Activated T-helper 1 cell treated with anti-CD3 and anti-CD28 coated beads, Interleukin-12 subunit alpha, Interleukin-12 subunit beta, Interleukin-2, Interleukin-4 antibody, amounts not matched to agents 30 ng/mL and 10 ng/mL and 1 ng/mL, durations not matched to agents 14 hours and 24 hours and 36 hours (primary cell): ENCODE data around the gene ANKRD17. TPM values are rescaled to one million over a fixed set of nuclear protein-coding genes. Genes with fewer than 3 reads are reported as not detected.

ENCODE experiments used
- DNase-seq: peaks from one replicate; pipeline ENCODE4 v3.0.0; 2021; ENCODE audit warnings: low spot score
- H3K27ac Mint-ChIP-seq: one replicate; pipeline ENCODE4 v1.8.0; 2021; ENCODE audit warnings: mild to moderate bottlenecking, mixed read lengths
- H3K27me3 Mint-ChIP-seq: one replicate; pipeline ENCODE4 v1.8.0; 2022; ENCODE audit warnings: mild to moderate bottlenecking, moderate library complexity, mixed read lengths; ENCODE audit not compliant: insufficient read depth
- H3K36me3 Mint-ChIP-seq: one replicate; pipeline ENCODE4 v1.8.0; 2021; ENCODE audit warnings: low read depth, mixed read lengths
- H3K4me1 Mint-ChIP-seq: one replicate; pipeline ENCODE4 v1.8.0; 2021; ENCODE audit warnings: low read depth, mixed read lengths
- H3K4me3 Mint-ChIP-seq: one replicate; pipeline ENCODE4 v1.8.0; 2021; ENCODE audit warnings: mild to moderate bottlenecking, moderate library complexity, mixed read lengths
- H3K9me3 Mint-ChIP-seq: one replicate; pipeline ENCODE4 v1.8.0; 2021; ENCODE audit warnings: mixed read lengths
- intact Hi-C: fragments of 100-400 bp; cut with micrococcal nuclease; formaldehyde crosslinking; loops from one replicate; pipeline ENCODE4 v1.15.1; 2024
- total RNA-seq: library from RNA; stranded (reverse); gene quantifications from 2 replicates; pipeline ENCODE4 v1.2.3, GENCODE V29; 2022

ANKRD17 gene
- total RNA-seq, 1 donor from 2014 or later = 68.6 TPM

DNA sequence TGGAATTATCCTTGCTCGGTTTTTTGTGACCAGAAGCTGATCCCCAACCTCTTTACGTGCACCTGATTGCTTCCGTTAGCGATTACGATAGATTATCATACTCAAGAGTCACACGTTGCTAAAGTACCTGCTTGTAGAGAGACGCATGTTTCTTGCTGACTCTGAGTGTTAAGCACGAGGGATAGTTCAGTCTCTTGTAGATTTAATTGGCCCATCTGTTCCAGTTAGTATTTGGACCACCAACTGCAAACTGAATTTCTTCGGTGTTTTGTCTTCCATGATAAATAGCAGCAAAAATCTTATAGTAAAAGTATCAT is 188.6 kb downstream of the ANKRD17 start:
- peak overlapping the region; percentile 99 for H3K27ac Mint-ChIP-seq
- intact Hi-C loops = loop anchor here (1.0 kb wide), 1 partner anchor 16 kb away; no protein-coding TSS in a partner anchor
- H3K4me3 Mint-ChIP-seq = peak overlapping the region; percentile 92
- H3K9me3 Mint-ChIP-seq = no peaks in the 10 kb centered on the region
- peaks cover 52% of the 10 kb centered on the region for H3K4me1 Mint-ChIP-seq
- no peak for DNase-seq
- H3K36me3 Mint-ChIP-seq = peaks cover 21% of the 10 kb centered on the region
- no peaks in the 10 kb centered on the region for H3K27me3 Mint-ChIP-seq

DNA sequence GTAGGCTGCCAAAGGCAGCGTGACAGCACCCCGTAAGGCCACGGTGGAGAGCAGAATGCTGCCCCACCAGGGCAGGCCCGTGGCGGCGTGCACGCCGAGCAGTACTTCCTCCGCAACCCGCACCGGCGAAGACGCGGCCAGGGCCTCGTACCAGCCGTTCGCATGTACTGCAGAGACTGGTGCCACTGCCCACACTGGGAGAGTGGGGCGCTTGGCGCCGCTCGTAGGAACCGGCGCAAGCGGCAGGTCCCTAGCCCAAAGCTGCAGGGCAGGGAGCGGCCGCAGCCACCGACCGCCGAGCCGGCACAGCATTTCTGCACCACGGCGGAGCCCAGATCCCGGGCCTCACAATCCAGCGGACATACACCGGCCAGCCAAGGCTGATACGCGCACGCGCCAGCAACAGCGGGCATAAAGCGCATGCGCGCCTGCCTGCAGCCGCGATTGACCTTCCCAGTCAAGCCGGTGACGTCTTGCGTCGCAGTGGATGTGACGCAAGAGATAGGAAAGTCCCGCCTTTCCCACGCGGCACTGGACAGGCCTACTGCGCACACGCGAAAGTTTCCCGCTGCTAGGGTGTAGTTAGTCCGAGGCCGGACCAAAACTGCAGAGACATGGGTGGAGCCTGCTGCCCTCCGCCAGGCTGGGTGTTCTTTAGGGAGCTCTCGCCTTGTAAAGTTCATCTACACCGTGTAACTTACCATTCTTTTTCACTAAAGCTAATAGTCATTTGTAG is 189.1 kb downstream of the ANKRD17 start, which contains the start of gene COX18:
Gene COX18 (minus strand): TSS at position 379 of the 736 bp plus-strand sequence. CDS start 67 bp downstream, at position 312.
- peak within 1 kb of the TSS; percentile 92 for H3K4me3 Mint-ChIP-seq
- H3K36me3 Mint-ChIP-seq = peaks cover 22% of the 10 kb centered on the region
- peak; percentile 96 for DNase-seq
- H3K27ac Mint-ChIP-seq = peak within 1 kb of the TSS; percentile 99
- H3K4me1 Mint-ChIP-seq = peaks cover 52% of the 10 kb centered on the region
- H3K27me3 Mint-ChIP-seq = no peaks in the 10 kb centered on the region
- intact Hi-C loops = loop anchor here (1.0 to 10.0 kb wide), 5 partner anchors 17 to 1085 kb away; partner anchors contain the start of gene MTHFD2L
- H3K9me3 Mint-ChIP-seq = no peaks in the 10 kb centered on the region

DNA sequence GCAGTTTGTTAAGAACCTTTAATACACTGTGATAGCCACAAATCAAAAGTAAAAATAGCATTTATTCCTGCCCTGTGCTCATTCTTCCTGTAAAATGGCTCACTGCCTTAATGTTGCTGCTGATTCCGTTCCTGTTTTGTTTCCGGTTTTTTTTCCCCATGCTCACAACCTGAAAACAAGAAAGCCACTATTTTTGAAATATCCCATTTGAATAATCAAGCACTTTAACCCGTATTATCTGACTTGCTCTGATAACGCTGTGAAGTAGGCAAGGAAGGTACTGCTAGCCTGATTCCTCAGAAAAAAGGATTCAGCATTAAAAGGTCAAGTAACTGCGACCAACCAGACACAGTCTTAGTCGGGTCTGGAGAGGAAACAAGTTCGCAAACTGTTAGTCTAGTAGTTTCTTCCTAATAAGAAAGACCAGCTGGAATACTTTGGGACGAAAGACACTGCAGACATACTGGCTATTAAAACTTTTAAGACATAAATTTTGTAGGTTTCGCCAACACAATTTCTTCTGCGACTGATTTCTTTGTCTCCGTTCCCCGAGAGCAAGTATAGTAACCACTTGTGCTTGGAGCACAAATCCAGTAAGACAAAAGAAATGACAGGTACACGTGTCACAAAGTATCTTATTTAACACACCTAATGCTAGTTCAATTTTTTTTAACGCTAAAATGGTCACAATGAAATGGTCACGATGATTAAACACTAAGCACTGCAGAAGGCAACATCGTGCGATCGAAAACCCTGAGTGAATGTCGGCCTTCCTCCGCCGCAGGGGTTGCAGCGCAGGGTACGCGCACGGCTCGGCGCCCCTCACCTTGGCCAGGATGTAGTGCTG is 189.9 kb downstream of the ANKRD17 start:
- no peaks in the 10 kb centered on the region for H3K27me3 Mint-ChIP-seq
- peak overlapping the region; percentile 99 for H3K27ac Mint-ChIP-seq
- H3K4me1 Mint-ChIP-seq = peaks cover 52% of the 10 kb centered on the region
- H3K9me3 Mint-ChIP-seq = no peaks in the 10 kb centered on the region
- intact Hi-C loops = loop anchor here (1.0 to 10.0 kb wide), 4 partner anchors 155 to 1086 kb away; partner anchors contain the start of gene MTHFD2L
- H3K4me3 Mint-ChIP-seq = peak overlapping the region; percentile 92
- DNase-seq = no peak
- H3K36me3 Mint-ChIP-seq = peaks cover 25% of the 10 kb centered on the region

DNA sequence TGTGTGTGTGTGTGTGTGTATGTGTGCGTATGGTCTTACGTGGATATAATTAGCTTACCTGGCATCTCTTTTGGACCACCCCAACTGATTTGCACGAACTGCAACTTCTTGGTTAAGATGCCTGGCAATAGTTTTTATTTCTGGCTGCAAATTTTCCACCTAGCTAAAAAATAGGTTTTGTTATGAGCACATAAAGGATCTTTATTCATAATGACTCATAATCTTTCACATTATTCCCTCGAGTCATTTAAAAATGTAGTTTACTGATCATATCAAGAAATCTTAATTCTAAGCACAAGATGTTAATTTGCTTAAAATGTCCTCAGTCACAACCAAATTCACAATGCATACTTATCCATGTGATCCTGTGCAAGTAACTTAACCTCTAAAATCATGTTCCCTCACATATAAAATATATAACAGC is 190.6 kb downstream of the ANKRD17 start:
- peak overlapping the region; percentile 92 for H3K4me3 Mint-ChIP-seq
- intact Hi-C loops = loop anchor here (5.0 to 10.0 kb wide), 2 partner anchors 469 to 1087 kb away; partner anchors contain the start of gene MTHFD2L
- peaks cover 49% of the 10 kb centered on the region for H3K4me1 Mint-ChIP-seq
- H3K36me3 Mint-ChIP-seq = peaks cover 29% of the 10 kb centered on the region
- no peaks in the 10 kb centered on the region for H3K9me3 Mint-ChIP-seq
- no peaks in the 10 kb centered on the region for H3K27me3 Mint-ChIP-seq
- DNase-seq = no peak
- H3K27ac Mint-ChIP-seq = peak overlapping the region; percentile 99

DNA sequence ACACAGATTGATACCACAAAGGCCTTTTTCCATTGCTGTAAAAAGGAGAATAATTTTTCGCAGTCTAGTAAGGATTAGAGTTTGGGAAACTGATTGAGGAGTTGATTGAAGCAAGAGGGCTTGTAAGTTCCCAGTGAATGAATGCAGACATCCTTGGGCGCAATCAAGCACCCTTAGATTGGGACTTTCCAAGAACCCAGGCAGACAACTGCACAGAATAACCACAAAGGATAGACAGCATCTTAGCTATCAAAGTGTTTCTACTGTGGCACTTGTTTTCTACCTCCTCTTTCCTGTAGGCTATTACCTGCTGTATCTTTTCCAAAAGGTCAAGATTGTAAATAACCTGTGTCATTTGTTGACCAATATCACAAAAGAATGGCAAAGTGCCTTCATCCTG is 191.7 kb downstream of the ANKRD17 start:
- H3K27me3 Mint-ChIP-seq = no peaks in the 10 kb centered on the region
- H3K36me3 Mint-ChIP-seq = peaks cover 27% of the 10 kb centered on the region
- intact Hi-C loops = loop anchor here (5.0 to 10.0 kb wide), 2 partner anchors 470 to 1088 kb away; partner anchors contain the start of gene MTHFD2L

DNA sequence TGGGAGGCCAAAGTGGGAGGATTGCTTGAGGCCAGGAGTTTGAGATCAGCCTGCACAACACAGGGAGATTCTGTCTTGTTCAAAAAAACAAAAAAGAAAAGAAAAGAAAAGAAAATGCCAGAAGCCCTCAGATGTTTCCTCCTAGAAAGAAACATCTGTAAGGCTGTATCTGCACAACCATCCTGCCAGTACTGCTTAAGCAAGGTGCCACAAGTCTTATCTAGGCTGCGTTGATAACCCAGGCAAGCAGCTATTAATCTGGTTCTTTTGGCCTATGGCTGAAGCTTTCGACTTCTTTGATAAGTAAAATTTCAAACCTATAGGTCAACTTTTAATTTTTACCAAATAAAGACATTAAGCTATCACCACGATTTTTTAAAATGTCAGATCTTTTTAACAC is 192.2 kb downstream of the ANKRD17 start:
- Mint-ChIP-seq H3K9me3 (no peaks in the 10 kb centered on the region), H3K27ac (peak overlapping the region; percentile 79), H3K36me3 (peaks cover 28% of the 10 kb centered on the region), H3K4me3 (peak overlapping the region; percentile 55), H3K4me1 (peaks cover 40% of the 10 kb centered on the region), H3K27me3 (no peaks in the 10 kb centered on the region)
- intact Hi-C loops = loop anchor here (5.0 to 10.0 kb wide), 2 partner anchors 471 to 1088 kb away; partner anchors contain the start of gene MTHFD2L
- no peak for DNase-seq

More for the DNA sequence above, 191.7 kb downstream of the ANKRD17 start:
- Mint-ChIP-seq H3K27ac (peak overlapping the region; percentile 82), H3K4me1 (peaks cover 40% of the 10 kb centered on the region), H3K9me3 (no peaks in the 10 kb centered on the region), H3K4me3 (peak overlapping the region; percentile 29)
- peak; percentile 31 for DNase-seq

DNA sequence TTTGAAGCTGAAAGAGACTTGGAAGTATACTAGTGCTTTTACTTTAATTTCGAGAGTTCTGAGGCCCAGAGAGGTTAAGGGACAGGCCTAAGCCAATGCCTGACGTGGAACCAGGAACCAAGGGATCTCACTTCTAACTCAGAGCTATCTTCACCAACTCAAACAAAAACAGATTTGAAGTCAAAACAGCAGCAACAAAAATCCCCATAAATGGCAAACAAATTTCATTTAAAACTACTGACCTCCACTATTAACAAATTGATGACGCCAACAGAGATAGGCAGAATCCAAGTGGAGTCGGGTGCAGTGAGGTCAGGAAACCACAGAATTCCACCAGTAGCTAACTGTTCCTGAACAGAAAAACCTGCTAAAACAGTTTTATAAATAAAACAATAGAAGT is 194.1 kb downstream of the ANKRD17 start:
- Mint-ChIP-seq H3K9me3 (no peaks in the 10 kb centered on the region), H3K36me3 (peaks cover 37% of the 10 kb centered on the region), H3K4me3 (no peak overlapping the region), H3K27me3 (no peaks in the 10 kb centered on the region), H3K27ac (no peak overlapping the region), H3K4me1 (peaks cover 33% of the 10 kb centered on the region)
- intact Hi-C loops = loop anchor here (10.0 kb wide), 1 partner anchor 1090 kb away; the partner anchor contains the start of gene MTHFD2L
- no peak for DNase-seq

DNA sequence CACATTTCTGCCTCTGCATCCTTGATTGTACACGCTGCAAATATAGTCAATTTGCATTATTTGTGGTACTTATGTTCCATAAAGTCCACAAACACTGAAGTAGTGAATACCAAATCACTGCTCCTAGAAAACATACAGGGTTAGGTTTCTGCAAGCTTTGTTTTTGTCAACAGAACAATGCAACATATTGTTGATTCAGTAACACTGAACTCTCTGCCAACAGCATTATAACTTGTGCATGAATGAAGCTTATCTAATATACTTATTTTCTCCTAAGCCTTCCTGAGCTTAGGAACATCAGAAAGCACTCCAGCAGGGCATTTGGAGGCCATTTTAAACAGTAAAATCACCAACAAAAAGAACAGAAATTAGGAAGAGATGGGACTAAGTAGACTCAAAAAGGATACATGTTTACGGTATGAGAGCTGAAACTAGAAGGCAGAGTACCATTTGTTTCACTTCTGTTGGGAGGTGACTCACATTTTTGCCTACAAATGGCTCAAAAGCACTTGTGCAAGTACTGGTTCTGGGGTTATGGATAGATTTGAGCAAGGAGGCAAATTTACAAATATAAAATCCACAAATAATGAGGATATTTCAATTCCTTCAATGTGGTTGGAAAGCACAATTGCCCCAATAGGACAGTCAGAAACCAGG is 203.2 kb downstream of the ANKRD17 start:
- intact Hi-C loops = no loop called here
- Mint-ChIP-seq H3K9me3 (no peaks in the 10 kb centered on the region), H3K27me3 (no peaks in the 10 kb centered on the region), H3K4me3 (no peak overlapping the region), H3K27ac (peak overlapping the region; percentile 58), H3K36me3 (peaks cover 42% of the 10 kb centered on the region), H3K4me1 (peaks cover 7% of the 10 kb centered on the region)
- DNase-seq = no peak

DNA sequence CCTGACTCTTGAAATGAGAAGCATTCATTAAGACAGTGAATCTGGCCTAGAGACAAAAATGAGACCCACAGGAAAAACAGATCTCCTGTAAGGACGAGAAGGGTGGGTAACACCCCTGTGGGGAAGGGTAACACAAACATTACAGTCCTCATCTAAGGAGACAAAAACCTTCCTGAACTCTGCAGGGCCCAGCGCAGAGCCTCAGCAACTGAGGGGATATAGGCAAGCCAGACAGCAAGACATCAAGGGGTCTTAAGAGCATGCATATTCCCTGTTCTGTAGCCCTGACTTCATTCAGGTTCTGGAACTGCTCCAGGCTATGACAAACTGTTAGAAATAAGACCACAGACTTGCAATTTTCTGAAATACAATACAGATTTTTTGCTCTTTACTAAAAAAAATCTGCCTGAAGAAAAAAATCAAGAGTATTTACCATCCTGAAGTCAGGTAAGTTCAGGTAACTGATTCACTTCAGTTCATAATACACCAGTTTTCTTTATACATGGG is 204.6 kb downstream of the ANKRD17 start:
- Mint-ChIP-seq H3K27me3 (no peaks in the 10 kb centered on the region), H3K27ac (no peak overlapping the region), H3K4me1 (peaks cover 7% of the 10 kb centered on the region), H3K4me3 (no peak overlapping the region), H3K9me3 (no peaks in the 10 kb centered on the region), H3K36me3 (peaks cover 33% of the 10 kb centered on the region)
- DNase-seq = no peak
- intact Hi-C loops = no loop called here

DNA sequence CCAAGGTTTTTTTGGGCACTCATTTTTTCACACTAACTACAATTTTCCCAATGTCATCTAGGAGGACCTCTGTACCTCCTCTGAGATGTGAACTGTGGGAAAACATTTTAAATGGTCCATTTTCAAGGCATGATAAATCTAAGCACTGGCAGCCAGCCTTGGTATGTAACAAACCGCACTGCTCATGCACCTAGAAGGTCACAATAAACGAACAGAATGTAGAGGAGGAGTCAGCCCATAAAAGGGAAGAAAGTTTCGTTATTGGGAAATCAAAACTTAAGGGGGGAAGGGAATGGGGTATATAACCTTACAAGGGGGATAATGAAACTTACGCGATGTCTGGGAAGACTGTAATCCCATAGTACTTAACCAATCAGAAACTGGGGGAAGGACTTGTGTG is 205.5 kb downstream of the ANKRD17 start:
- no peak for DNase-seq
- H3K27me3 Mint-ChIP-seq = no peaks in the 10 kb centered on the region
- no peak overlapping the region for H3K27ac Mint-ChIP-seq
- peaks cover 7% of the 10 kb centered on the region for H3K4me1 Mint-ChIP-seq
- H3K9me3 Mint-ChIP-seq = no peaks in the 10 kb centered on the region
- peaks cover 26% of the 10 kb centered on the region for H3K36me3 Mint-ChIP-seq
- intact Hi-C loops = no loop called here
- no peak overlapping the region for H3K4me3 Mint-ChIP-seq

DNA sequence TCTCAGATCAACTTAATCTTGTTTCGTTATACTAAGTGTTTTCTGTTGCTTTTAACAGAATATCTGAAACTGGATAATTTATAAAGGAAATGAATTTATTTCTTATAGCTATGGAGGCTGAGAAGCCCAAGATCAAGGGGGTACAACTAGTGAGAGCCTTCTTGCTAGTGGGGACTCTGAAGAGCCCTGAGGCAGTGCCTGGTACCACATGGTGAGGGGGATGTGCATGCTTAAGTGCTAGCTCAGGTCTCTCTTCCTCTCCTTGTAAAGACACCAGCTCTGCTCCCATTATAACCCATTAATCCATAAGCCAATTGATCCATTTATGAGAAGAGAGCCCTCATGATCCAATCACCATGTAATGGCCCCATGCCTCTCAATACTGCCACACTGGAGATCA is 207.0 kb downstream of the ANKRD17 start:
- Mint-ChIP-seq H3K9me3 (no peaks in the 10 kb centered on the region), H3K36me3 (peaks cover 23% of the 10 kb centered on the region), H3K4me3 (no peak overlapping the region), H3K27ac (no peak overlapping the region), H3K27me3 (no peaks in the 10 kb centered on the region), H3K4me1 (peaks cover 7% of the 10 kb centered on the region)
- no peak for DNase-seq
- intact Hi-C loops = no loop called here

DNA sequence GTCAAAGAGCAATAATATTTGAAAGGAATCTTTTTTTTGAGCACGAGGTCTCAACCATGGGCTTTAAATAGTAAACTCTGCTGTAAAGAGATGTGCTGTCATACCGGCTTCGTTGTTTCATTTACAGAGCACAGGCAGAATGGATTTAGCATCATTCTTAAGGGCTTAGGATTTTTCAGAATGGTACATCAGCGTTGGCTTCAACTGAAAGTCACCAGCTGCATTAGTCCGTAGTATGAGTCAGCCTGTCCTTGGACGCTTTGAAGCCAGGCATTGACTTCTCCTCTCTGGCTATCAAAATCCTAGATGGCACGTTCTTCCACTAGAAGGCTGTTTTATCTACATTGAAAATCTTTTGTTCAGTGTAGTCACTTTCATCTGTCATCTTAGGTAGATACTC is 212.7 kb downstream of the ANKRD17 start:
- intact Hi-C loops = no loop called here
- H3K9me3 Mint-ChIP-seq = no peaks in the 10 kb centered on the region
- no peak overlapping the region for H3K4me3 Mint-ChIP-seq
- no peaks in the 10 kb centered on the region for H3K36me3 Mint-ChIP-seq
- H3K27me3 Mint-ChIP-seq = no peaks in the 10 kb centered on the region
- no peak overlapping the region for H3K27ac Mint-ChIP-seq
- no peaks in the 10 kb centered on the region for H3K4me1 Mint-ChIP-seq
- DNase-seq = no peak
